ENCODE results near the gene BRD9.

Gene BRD9

GRCh38 chr5:902129-902916 is 9.7 kb upstream of the BRD9 start:
- no peak for DNase-seq
- no peaks in the 10 kb centered on the region for H3K4me1 ChIP-seq (ENCODE audit: control insufficient read depth, insufficient read depth, low read length, poor library complexity, severe bottlenecking)

GRCh38 chr5:900781-901180 is 8.2 kb upstream of the BRD9 start:
- Histone ChIP-seq H3K4me1 (ENCODE audit: control insufficient read depth, insufficient read depth, low read length, poor library complexity, severe bottlenecking) (no peaks in the 10 kb centered on the region), H3K27ac (ENCODE audit: insufficient read depth, low read length, poor library complexity, severe bottlenecking) (no peak overlapping the region), H3K36me3 (ENCODE audit: control insufficient read depth, insufficient read depth, low read length) (no peaks in the 10 kb centered on the region), H3K27me3 (replicated peaks; ENCODE audit: control insufficient read depth, insufficient read depth, low read length, poor library complexity, severe bottlenecking) (no peaks in the 10 kb centered on the region), H3K9me3 (ENCODE audit: control insufficient read depth, low read length) (no peaks in the 10 kb centered on the region), H3K4me3 (ENCODE audit: insufficient read depth, low read depth, low read length, poor library complexity, severe bottlenecking) (no peak overlapping the region)
- DNase-seq, result no peak

More at GRCh38 chr5:902129-902916, 9.7 kb upstream of the BRD9 start:
- Histone ChIP-seq H3K27me3 (replicated peaks; ENCODE audit: control insufficient read depth, insufficient read depth, low read length, poor library complexity, severe bottlenecking) (no peaks in the 10 kb centered on the region), H3K4me3 (ENCODE audit: insufficient read depth, low read depth, low read length, poor library complexity, severe bottlenecking) (no peak overlapping the region), H3K36me3 (ENCODE audit: control insufficient read depth, insufficient read depth, low read length) (no peaks in the 10 kb centered on the region), H3K27ac (ENCODE audit: insufficient read depth, low read length, poor library complexity, severe bottlenecking) (no peak overlapping the region), H3K9me3 (ENCODE audit: control insufficient read depth, low read length) (no peaks in the 10 kb centered on the region)

DNA sequence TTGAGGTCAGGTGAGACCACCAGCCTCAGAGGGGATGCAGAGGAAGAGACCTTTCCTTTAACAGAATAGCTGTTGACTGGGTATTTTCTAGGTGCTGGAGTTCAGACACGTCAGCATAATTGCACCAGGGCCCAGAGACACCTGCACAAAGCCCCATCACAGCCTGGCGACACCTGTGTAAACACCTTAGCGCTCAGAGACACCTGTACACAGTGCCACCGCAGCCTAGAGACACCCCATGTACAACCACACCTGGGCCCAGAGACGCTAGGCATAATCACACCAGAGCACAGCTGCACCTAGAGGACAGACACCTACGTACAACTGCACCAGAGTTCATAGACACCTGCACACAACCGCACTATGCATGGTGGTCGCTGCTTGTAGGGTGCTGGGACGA is 1.1 kb upstream of the BRD9 start:
- H3K4me1 ChIP-seq (ENCODE audit: control insufficient read depth, insufficient read depth, low read length, poor library complexity, severe bottlenecking), result peaks cover 20% of the 10 kb centered on the region
- peaks cover 12% of the 10 kb centered on the region for H3K36me3 ChIP-seq (ENCODE audit: control insufficient read depth, insufficient read depth, low read length)
- H3K27me3 ChIP-seq (replicated peaks; ENCODE audit: control insufficient read depth, insufficient read depth, low read length, poor library complexity, severe bottlenecking), result no peaks in the 10 kb centered on the region
- DNase-seq, result no peak
- H3K4me3 ChIP-seq (ENCODE audit: insufficient read depth, low read depth, low read length, poor library complexity, severe bottlenecking), result no peak overlapping the region
- H3K9me3 ChIP-seq (ENCODE audit: control insufficient read depth, low read length), result no peaks in the 10 kb centered on the region
- no peak overlapping the region for H3K27ac ChIP-seq (ENCODE audit: insufficient read depth, low read length, poor library complexity, severe bottlenecking)

DNA sequence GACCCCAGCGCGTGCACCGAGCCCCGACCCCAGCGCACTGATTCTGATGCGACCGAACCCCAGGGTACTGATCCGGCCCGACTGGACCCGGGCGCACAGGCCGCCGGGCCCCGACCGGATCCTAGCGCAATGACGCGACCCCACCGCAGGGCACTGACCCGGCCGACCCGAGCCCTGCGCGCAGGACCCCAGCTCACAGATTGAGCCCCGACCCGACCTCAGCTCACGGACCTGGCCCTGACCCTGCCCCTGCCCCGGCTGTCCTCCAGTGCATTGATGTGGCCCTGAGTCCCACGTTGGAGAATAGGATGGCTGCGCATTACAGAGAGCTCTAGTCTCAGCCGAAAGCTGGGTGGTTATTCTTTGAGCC is 521 bp upstream of the BRD9 start:
- Histone ChIP-seq H3K27me3 (replicated peaks; ENCODE audit: control insufficient read depth, insufficient read depth, low read length, poor library complexity, severe bottlenecking) (no peaks in the 10 kb centered on the region), H3K4me3 (ENCODE audit: insufficient read depth, low read depth, low read length, poor library complexity, severe bottlenecking) (peak overlapping the region; percentile 45), H3K4me1 (ENCODE audit: control insufficient read depth, insufficient read depth, low read length, poor library complexity, severe bottlenecking) (peaks cover 20% of the 10 kb centered on the region), H3K27ac (ENCODE audit: insufficient read depth, low read length, poor library complexity, severe bottlenecking) (no peak overlapping the region), H3K36me3 (ENCODE audit: control insufficient read depth, insufficient read depth, low read length) (peaks cover 17% of the 10 kb centered on the region), H3K9me3 (ENCODE audit: control insufficient read depth, low read length) (no peaks in the 10 kb centered on the region)
- DNase-seq, result no peak

GRCh38 chr5:891837-892393 is 686 bp downstream of the BRD9 start:
- Histone ChIP-seq H3K27me3 (replicated peaks; ENCODE audit: control insufficient read depth, insufficient read depth, low read length, poor library complexity, severe bottlenecking) (no peaks in the 10 kb centered on the region), H3K4me3 (ENCODE audit: insufficient read depth, low read depth, low read length, poor library complexity, severe bottlenecking) (peak overlapping the region; percentile 82), H3K27ac (ENCODE audit: insufficient read depth, low read length, poor library complexity, severe bottlenecking) (peak overlapping the region; percentile 90), H3K4me1 (ENCODE audit: control insufficient read depth, insufficient read depth, low read length, poor library complexity, severe bottlenecking) (peaks cover 20% of the 10 kb centered on the region), H3K9me3 (ENCODE audit: control insufficient read depth, low read length) (no peaks in the 10 kb centered on the region), H3K36me3 (ENCODE audit: control insufficient read depth, insufficient read depth, low read length) (peaks cover 24% of the 10 kb centered on the region)
- DNase-seq, result no peak

- Histone ChIP-seq H3K27me3 (replicated peaks; ENCODE audit: control insufficient read depth, insufficient read depth, low read length, poor library complexity, severe bottlenecking) (no peaks in the 10 kb centered on the region), H3K36me3 (ENCODE audit: control insufficient read depth, insufficient read depth, low read length) (peaks cover 31% of the 10 kb centered on the region), H3K4me1 (ENCODE audit: control insufficient read depth, insufficient read depth, low read length, poor library complexity, severe bottlenecking) (peaks cover 20% of the 10 kb centered on the region), H3K27ac (ENCODE audit: insufficient read depth, low read length, poor library complexity, severe bottlenecking) (peak overlapping the region; percentile 90), H3K9me3 (ENCODE audit: control insufficient read depth, low read length) (no peaks in the 10 kb centered on the region), H3K4me3 (ENCODE audit: insufficient read depth, low read depth, low read length, poor library complexity, severe bottlenecking) (peak overlapping the region; percentile 82)
- no peak for DNase-seq
Observed at GRCh38 chr5:891117-891836, 1.3 kb downstream of the BRD9 start.

GRCh38 chr5:889075-889710 is 3.4 kb downstream of the BRD9 start:
- no peak for DNase-seq
- H3K4me1 ChIP-seq (ENCODE audit: control insufficient read depth, insufficient read depth, low read length, poor library complexity, severe bottlenecking), result peaks cover 20% of the 10 kb centered on the region
- peaks cover 51% of the 10 kb centered on the region for H3K36me3 ChIP-seq (ENCODE audit: control insufficient read depth, insufficient read depth, low read length)
- no peaks in the 10 kb centered on the region for H3K9me3 ChIP-seq (ENCODE audit: control insufficient read depth, low read length)
- no peaks in the 10 kb centered on the region for H3K27me3 ChIP-seq (replicated peaks; ENCODE audit: control insufficient read depth, insufficient read depth, low read length, poor library complexity, severe bottlenecking)
- H3K27ac ChIP-seq (ENCODE audit: insufficient read depth, low read length, poor library complexity, severe bottlenecking), result no peak overlapping the region
- H3K4me3 ChIP-seq (ENCODE audit: insufficient read depth, low read depth, low read length, poor library complexity, severe bottlenecking), result no peak overlapping the region

GRCh38 chr5:888638-889035 is 4.0 kb downstream of the BRD9 start:
- no peaks in the 10 kb centered on the region for H3K27me3 ChIP-seq (replicated peaks; ENCODE audit: control insufficient read depth, insufficient read depth, low read length, poor library complexity, severe bottlenecking)
- H3K27ac ChIP-seq (ENCODE audit: insufficient read depth, low read length, poor library complexity, severe bottlenecking), result no peak overlapping the region
- H3K4me1 ChIP-seq (ENCODE audit: control insufficient read depth, insufficient read depth, low read length, poor library complexity, severe bottlenecking), result peaks cover 20% of the 10 kb centered on the region
- peaks cover 57% of the 10 kb centered on the region for H3K36me3 ChIP-seq (ENCODE audit: control insufficient read depth, insufficient read depth, low read length)
- no peak for DNase-seq
- H3K9me3 ChIP-seq (ENCODE audit: control insufficient read depth, low read length), result no peaks in the 10 kb centered on the region
- no peak overlapping the region for H3K4me3 ChIP-seq (ENCODE audit: insufficient read depth, low read depth, low read length, poor library complexity, severe bottlenecking)

DNA sequence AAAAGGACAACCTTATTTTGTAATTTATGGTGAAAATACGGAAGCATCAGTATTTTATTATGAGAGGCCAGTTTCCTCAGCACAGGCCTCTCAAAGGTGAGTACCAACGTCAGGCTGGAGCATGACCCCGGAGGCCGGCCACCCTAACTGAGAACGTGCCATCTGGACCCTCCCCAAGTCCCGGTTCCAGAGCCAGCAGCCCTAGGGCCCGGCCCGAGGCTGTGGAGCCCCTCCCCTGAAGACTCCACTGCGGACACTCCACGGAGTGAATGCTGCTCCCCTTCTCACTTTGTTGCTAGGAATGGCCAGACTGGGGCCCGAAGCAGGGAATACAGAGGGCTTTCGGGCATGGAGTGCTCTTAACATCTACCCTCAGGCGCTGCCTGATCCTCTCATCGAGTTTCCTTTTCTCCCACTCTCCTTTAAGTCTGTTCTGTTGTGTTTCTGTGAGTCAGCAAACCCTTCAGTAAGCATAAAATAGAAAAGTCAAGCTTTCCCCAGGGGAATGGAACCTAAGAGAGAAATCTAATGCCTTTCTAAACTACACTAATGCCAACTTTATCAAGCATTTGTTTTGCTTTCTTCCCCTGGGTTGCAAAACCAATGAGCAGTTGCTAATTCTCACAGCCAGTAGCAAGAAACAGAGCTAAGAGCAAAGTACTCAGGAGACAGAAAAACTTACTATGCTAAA is 4.5 kb downstream of the BRD9 start:
- peaks cover 62% of the 10 kb centered on the region for H3K36me3 ChIP-seq (ENCODE audit: control insufficient read depth, insufficient read depth, low read length)

More for the DNA sequence above, 4.5 kb downstream of the BRD9 start:
- peaks cover 17% of the 10 kb centered on the region for H3K4me1 ChIP-seq (ENCODE audit: control insufficient read depth, insufficient read depth, low read length, poor library complexity, severe bottlenecking)
- no peak overlapping the region for H3K4me3 ChIP-seq (ENCODE audit: insufficient read depth, low read depth, low read length, poor library complexity, severe bottlenecking)
- H3K27ac ChIP-seq (ENCODE audit: insufficient read depth, low read length, poor library complexity, severe bottlenecking), result no peak overlapping the region
- no peak for DNase-seq
- H3K27me3 ChIP-seq (replicated peaks; ENCODE audit: control insufficient read depth, insufficient read depth, low read length, poor library complexity, severe bottlenecking), result no peaks in the 10 kb centered on the region
- no peaks in the 10 kb centered on the region for H3K9me3 ChIP-seq (ENCODE audit: control insufficient read depth, low read length)
